Stomach (tissue), 9 donors: ENCODE data around the gene STRN3. TPM values are rescaled to one million over a fixed set of nuclear protein-coding genes. Genes with fewer than 3 reads are reported as not detected.

Source experiments
- DNase-seq, 2 donors: peaks; one replicate each; pipeline versions ENCODE4 v3.0.0 to v3.0.0-alpha.2; 2013 to 2019
- H3K27ac ChIP-seq, 5 donors: fragments of 200-600 bp in 4 of 5; sonication (generic) in 4 of 5; one replicate each; pipeline ENCODE4 v1.5.1; 2013 to 2019; ENCODE audit warnings: mild to moderate bottlenecking in 1 of 5, moderate library complexity in 1 of 5
- H3K27me3 ChIP-seq, 3 donors: fragments of 200-600 bp; sonication (generic); one replicate each; pipeline ENCODE4 v1.5.1; 2017 to 2019; ENCODE audit warnings: mixed run types in 1 of 3
- H3K36me3 ChIP-seq, 4 donors: fragments of 200-600 bp; sonication (generic); 1 replicate in 3 of 4; 2 replicates in 1 of 4; pipeline ENCODE4 v1.5.1; 2016 to 2019
- H3K4me1 ChIP-seq, 4 donors: fragments of 200-600 bp; sonication (generic); one replicate each; pipeline ENCODE4 v1.5.1; 2016 to 2019
- H3K4me3 ChIP-seq, 4 donors: fragments of 200-600 bp; sonication (generic) in 3 of 4; one replicate each; pipeline ENCODE4 v1.5.1; 2016 to 2019; ENCODE audit warnings: mild to moderate bottlenecking in 1 of 4
- H3K9me3 ChIP-seq, 4 donors: fragments of 200-600 bp; sonication (generic); one replicate each; pipeline ENCODE4 v1.5.1; 2016 to 2019
- CTCF ChIP-seq, 7 experiments: fragments of 450-650 bp in 4 of 7; fragments of 200-600 bp in 3 of 7; sonication (generic) in 3 of 7; IDR thresholded peaks; one replicate each; pipeline ENCODE4 v1.5.1; 2016 to 2019; ENCODE audit warnings: antibody characterized with exemption in 7 of 7, control low read depth in 2 of 7, mild to moderate bottlenecking in 1 of 7
- EP300 ChIP-seq: sonication (generic); formaldehyde crosslinking; IDR thresholded peaks from one replicate; pipeline ENCODE4 v1.6.1; 2017; ENCODE audit warnings: antibody characterized with exemption
- POLR2A ChIP-seq, 4 donors: fragments of 450-650 bp; IDR thresholded peaks; one replicate each; pipeline ENCODE4 v1.6.1; 2016; ENCODE audit warnings: antibody characterized with exemption in 4 of 4, control low read depth in 2 of 4, mild to moderate bottlenecking in 1 of 4, moderate library complexity in 1 of 4
- POLR2AphosphoS5 ChIP-seq, 3 donors: sonication (generic); formaldehyde crosslinking; IDR thresholded peaks; one replicate each; pipeline ENCODE4 v1.6.1; 2016; ENCODE audit warnings: antibody characterized with exemption in 3 of 3
- WGBS, 5 donors: extraction: QIAGEN DNeasy Blood & Tissue Kit in 3 of 5; methylation state at CpG; one replicate each; pipeline versions ENCODE4 v1.1.5 to v1.1.7; 2013 to 2018; 5-methylcytosine and 5-hydroxymethylcytosine counted together
- intact Hi-C: fragments of 100-400 bp; cut with DNase I; formaldehyde crosslinking; loops from one replicate; pipeline ENCODE4 v1.15.1; 2023; ENCODE audit warnings: low total_unique reads
- polyA plus RNA-seq, 3 donors: library from polyadenylated mRNA; stranded (reverse); fragments of 200-250 nt; gene quantifications; one replicate each; pipeline ENCODE4 v1.2.3, GENCODE V29; 2013
- total RNA-seq, 5 donors: library from RNA; depleted of rRNA; stranded (reverse); fragments of >200 nt; gene quantifications; one replicate each; pipeline versions ENCODE4 v1.1.0 to v1.2.3, GENCODE V29; 2014 to 2016
- donor health status: healthy with polysubstance abuse.
- donor health status: Bipolar disorder and iron deficiency.
- donor health status: healthy.

Gene STRN3
- total and polyA plus RNA-seq, 8 donors: 8.1 to 91.8 (median 24.6) TPM

- 64 to 100% (median 93%) methylated on average over 1 of the region's 1 CpG for WGBS, 5 donors
- no peak overlapping the region for H3K27ac ChIP-seq
- no peaks in the 10 kb centered on the region for H3K9me3 ChIP-seq
- no peak for DNase-seq
- peaks cover 17 to 23% (median 19%) of the 10 kb centered on the region in 4 donors for H3K4me1 ChIP-seq
- TF ChIP-seq POLR2AphosphoS5 (IDR thresholded peaks at IDR 0.05) (no peak), EP300 (no peak), CTCF (IDR thresholded peaks at IDR 0.05) (no peak), POLR2A (IDR thresholded peaks at IDR 0.05) (no peak)
- no peaks in the 10 kb centered on the region for H3K36me3 ChIP-seq
- intact Hi-C loops: no loop called here
- peaks cover 0 to 61% (median 29%) of the 10 kb centered on the region in 3 donors for H3K27me3 ChIP-seq
- H3K4me3 ChIP-seq: no peak overlapping the region
Observed at GRCh38 chr14:30872602-30873001, 153.6 kb downstream of the STRN3 start.

- Histone ChIP-seq H3K27ac (no peak overlapping the region), H3K36me3 (no peaks in the 10 kb centered on the region), H3K27me3 (peaks cover 0 to 36% (median 15%) of the 10 kb centered on the region in 3 donors), H3K4me3 (no peak overlapping the region), H3K4me1 (peaks cover 8 to 10% (median 9%) of the 10 kb centered on the region in 4 donors), H3K9me3 (no peaks in the 10 kb centered on the region)
- TF ChIP-seq CTCF (IDR thresholded peaks at IDR 0.05) (no peak), EP300 (no peak), POLR2A (IDR thresholded peaks at IDR 0.05) (no peak), POLR2AphosphoS5 (IDR thresholded peaks at IDR 0.05) (no peak)
- no peak for DNase-seq
- 59 to 72% (median 69%) methylated on average over 2 of the region's 2 CpGs for WGBS, 5 donors
- intact Hi-C loops: no loop called here
Observed at GRCh38 chr14:30869551-30870155, 156.5 kb downstream of the STRN3 start.

GRCh38 chr14:30868736-30869135, 157.4 kb downstream of the STRN3 start:
- Histone ChIP-seq H3K27ac (no peak overlapping the region), H3K36me3 (no peaks in the 10 kb centered on the region), H3K9me3 (no peaks in the 10 kb centered on the region), H3K27me3 (peaks cover 0 to 27% (median 6%) of the 10 kb centered on the region in 3 donors), H3K4me3 (no peak overlapping the region), H3K4me1 (peaks cover 0 to 1% (median 0%) of the 10 kb centered on the region in 4 donors)
- intact Hi-C loops: no loop called here
- no peak for DNase-seq
- WGBS, 5 donors: 94 to 98% (median 96%) methylated on average over 5 of the region's 5 CpGs
- TF ChIP-seq POLR2A (IDR thresholded peaks at IDR 0.05) (no peak), POLR2AphosphoS5 (IDR thresholded peaks at IDR 0.05) (no peak), CTCF (IDR thresholded peaks at IDR 0.05) (no peak), EP300 (no peak)

- DNase-seq: no peak
- Histone ChIP-seq H3K9me3 (no peaks in the 10 kb centered on the region), H3K4me3 (no peak overlapping the region), H3K27me3 (peaks cover 0 to 4% (median 0%) of the 10 kb centered on the region in 3 donors), H3K4me1 (no peaks in the 10 kb centered on the region), H3K27ac (no peak overlapping the region), H3K36me3 (no peaks in the 10 kb centered on the region)
- intact Hi-C loops: no loop called here
- 73 to 87% (median 82%) methylated on average over 5 of the region's 5 CpGs for WGBS, 5 donors
- no peak for TF ChIP-seq EP300
- TF ChIP-seq CTCF (IDR thresholded peaks at IDR 0.05): no peak
- TF ChIP-seq POLR2A (IDR thresholded peaks at IDR 0.05): no peak
- TF ChIP-seq POLR2AphosphoS5 (IDR thresholded peaks at IDR 0.05): no peak
Observed at GRCh38 chr14:30864934-30865333, 161.2 kb downstream of the STRN3 start.
